ENCODE data around the gene MANSC1. TPM values are rescaled to one million over a fixed set of nuclear protein-coding genes. Genes with fewer than 3 reads are reported as not detected.

Gene MANSC1
- total and polyA plus RNA-seq, 7 donors, result 5.8 to 21.4 (median 11.6) TPM

DNA sequence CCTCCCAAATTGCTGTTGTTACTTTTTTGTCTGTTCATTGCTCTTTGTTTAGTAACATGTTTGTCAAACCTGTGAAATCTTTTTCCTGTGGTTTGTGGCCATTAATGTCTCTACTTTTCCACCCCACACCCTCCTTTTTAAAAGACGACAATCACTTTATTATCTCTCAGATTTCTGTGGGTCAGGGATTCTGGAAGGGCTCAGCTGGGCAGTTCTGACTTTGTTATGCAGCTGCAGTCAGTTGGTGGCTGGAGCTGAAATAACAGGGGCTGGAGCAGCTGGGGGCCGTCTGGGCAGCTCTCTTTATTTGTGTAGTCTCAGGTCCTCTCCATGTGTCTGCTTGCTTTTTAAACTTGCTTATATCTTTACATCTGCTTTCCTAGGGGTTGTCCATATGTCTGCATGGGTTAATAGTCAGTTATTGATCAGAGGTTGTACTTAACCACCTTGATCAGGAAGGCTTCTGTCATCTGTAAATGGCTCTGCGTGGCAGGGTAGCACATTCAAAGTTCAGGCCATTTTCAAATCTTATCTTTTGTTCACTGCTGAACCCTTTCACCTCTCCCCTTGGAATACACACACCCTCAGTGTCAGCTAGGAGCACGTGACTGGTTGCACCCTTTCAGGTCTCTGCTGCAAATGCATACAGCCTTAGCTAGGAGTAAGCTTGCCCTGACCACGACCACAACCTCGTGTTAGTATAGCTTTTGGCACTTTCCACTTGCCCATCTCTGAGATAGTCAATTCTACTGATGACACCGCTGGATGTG lies 34.7 kb upstream of the MANSC1 start:
- peaks cover 0 to 5% (median 4%) of the 10 kb centered on the region in 4 donors for H3K4me1 ChIP-seq
- no peaks in the 10 kb centered on the region for H3K27me3 ChIP-seq
- no peak overlapping the region for H3K27ac ChIP-seq
- 30 to 57% methylated on average over 7 of the region's 7 CpGs for WGBS, 2 donors
- no peak for TF ChIP-seq POLR2A (IDR thresholded peaks at IDR 0.05)
- intact Hi-C loops (cut with DNase I), result no loop called here
- no peak for DNase-seq
- no peak overlapping the region for H3K4me3 ChIP-seq
- no peaks in the 10 kb centered on the region for H3K36me3 ChIP-seq
- H3K9me3 ChIP-seq, result no peaks in the 10 kb centered on the region

DNA sequence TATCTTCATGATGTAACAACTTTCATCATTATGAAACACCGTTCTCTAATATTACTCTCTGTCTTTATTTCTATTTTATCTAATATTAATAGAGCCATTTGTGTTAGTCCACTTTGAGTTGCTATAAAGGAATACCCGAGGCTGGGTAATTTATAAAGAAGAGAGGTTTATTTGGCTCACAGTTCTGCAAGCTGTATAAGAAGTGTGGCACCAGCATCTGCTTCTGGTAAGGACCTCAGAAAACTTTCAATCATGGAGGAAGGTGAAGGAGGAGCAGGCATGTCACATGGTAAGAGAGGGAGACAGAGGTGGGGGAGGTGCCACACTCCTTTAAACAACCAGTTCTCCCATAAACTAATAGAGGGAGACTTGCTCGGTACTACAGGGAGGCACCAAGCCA lies 31.9 kb upstream of the MANSC1 start:
- DNase-seq, result no peak
- H3K4me1 ChIP-seq, result no peaks in the 10 kb centered on the region
- H3K27me3 ChIP-seq, result no peaks in the 10 kb centered on the region
- H3K9me3 ChIP-seq, result no peaks in the 10 kb centered on the region
- no peaks in the 10 kb centered on the region for H3K36me3 ChIP-seq
- H3K27ac ChIP-seq, result no peak overlapping the region
- TF ChIP-seq, protein P1, sequence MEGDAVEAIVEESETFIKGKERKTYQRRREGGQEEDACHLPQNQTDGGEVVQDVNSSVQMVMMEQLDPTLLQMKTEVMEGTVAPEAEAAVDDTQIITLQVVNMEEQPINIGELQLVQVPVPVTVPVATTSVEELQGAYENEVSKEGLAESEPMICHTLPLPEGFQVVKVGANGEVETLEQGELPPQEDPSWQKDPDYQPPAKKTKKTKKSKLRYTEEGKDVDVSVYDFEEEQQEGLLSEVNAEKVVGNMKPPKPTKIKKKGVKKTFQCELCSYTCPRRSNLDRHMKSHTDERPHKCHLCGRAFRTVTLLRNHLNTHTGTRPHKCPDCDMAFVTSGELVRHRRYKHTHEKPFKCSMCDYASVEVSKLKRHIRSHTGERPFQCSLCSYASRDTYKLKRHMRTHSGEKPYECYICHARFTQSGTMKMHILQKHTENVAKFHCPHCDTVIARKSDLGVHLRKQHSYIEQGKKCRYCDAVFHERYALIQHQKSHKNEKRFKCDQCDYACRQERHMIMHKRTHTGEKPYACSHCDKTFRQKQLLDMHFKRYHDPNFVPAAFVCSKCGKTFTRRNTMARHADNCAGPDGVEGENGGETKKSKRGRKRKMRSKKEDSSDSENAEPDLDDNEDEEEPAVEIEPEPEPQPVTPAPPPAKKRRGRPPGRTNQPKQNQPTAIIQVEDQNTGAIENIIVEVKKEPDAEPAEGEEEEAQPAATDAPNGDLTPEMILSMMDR (IDR thresholded peaks at IDR 0.05), result no peak
- TF ChIP-seq EP300 (IDR thresholded peaks at IDR 0.05), result no peak
- no peak for TF ChIP-seq POLR2A (IDR thresholded peaks at IDR 0.05)
- no peak for TF ChIP-seq POLR2AphosphoS5 (IDR thresholded peaks at IDR 0.05)
- intact Hi-C loops (cut with DNase I), result no loop called here
- no peak overlapping the region for H3K4me3 ChIP-seq
- 95 to 96% methylated on average over 3 of the region's 3 CpGs for WGBS, 2 donors

DNA sequence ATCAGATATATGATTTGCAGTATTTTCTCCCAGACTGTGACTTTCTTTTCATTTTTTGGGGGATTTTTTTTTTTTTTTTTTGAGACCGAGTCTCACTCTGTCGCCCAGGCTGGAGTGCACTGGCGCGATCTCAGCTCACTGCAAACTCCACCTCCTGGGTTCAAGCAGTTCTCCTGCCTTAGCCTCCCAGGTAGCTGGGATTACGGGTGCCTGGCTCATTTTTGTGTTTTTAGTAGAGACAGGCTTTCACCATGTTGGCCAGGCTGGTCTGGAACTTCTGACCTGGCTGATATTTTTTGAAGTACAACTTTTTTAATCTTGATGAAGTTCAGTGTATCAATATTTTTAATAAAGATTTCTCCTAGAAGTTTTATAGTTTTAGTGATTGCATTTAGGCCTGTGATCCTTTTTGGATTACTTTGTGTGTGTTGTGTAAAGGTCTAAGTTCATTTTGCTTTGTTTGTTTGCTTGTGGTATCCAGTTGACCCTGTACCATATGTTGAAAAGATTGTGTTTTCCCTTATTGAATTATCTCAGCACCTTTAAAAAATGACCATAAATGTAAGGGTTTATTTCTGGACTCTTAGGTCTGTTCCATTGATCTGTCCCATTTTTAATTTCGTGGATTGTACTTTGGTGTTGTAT lies 31.0 kb upstream of the MANSC1 start:
- Histone ChIP-seq H3K9me3 (no peaks in the 10 kb centered on the region), H3K36me3 (no peaks in the 10 kb centered on the region), H3K27ac (no peak overlapping the region), H3K27me3 (no peaks in the 10 kb centered on the region), H3K4me3 (no peak overlapping the region), H3K4me1 (no peaks in the 10 kb centered on the region)
- 95 to 96% methylated on average over 6 of the region's 6 CpGs for WGBS, 2 donors
- no peak for DNase-seq
- intact Hi-C loops (cut with DNase I), result no loop called here
- TF ChIP-seq POLR2AphosphoS5 (IDR thresholded peaks at IDR 0.05) (no peak), POLR2A (IDR thresholded peaks at IDR 0.05) (no peak), EP300 (IDR thresholded peaks at IDR 0.05) (no peak)
- TF ChIP-seq, protein P1 (IDR thresholded peaks at IDR 0.05), result no peak

DNA sequence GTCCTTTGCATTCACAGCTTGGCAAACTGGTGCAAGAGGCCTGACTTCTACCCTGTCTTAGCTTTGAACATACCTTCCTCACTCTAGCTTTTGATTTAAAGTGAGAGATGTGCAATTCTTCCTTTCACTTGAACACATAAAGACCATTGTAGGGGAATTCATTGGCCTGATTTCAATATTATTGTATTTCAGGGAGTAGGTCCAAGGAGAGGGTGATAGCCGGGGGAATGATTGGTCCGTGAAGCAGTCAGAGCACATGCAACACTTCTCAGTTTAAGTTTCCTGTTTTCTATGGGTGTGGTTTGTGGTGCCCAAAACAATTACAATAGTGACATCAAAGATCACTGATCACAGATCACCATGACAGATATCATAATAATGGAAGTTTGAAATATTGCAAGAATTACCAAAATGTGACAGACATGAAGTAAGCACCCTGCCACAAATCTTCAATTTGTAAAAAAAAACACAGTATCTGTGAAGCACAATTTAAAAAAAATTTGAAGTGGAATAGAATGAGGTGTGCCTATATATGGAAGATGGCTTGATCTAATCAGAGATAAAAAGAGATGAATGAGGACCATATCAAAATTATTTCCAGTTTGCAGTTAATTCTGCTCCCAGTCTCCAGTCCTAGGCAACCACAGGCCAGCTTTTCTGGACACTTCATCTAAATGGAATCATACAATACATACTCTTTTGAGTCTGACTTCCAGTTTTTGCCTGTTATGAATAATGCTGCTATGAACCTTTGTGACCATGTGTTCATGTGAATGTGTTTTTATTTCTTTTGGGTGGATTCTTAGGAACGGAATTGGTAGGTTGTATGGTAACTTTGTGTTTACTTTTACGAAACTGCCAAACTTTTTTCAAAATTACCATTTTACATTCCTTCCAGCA lies 30.0 kb upstream of the MANSC1 start:
- 47 to 50% methylated on average over 4 of the region's 4 CpGs for WGBS, 2 donors
- no peak overlapping the region for H3K27ac ChIP-seq
- H3K9me3 ChIP-seq, result no peaks in the 10 kb centered on the region
- no peak overlapping the region for H3K4me3 ChIP-seq
- TF ChIP-seq, protein P1 (IDR thresholded peaks at IDR 0.05), result no peak
- TF ChIP-seq POLR2A (IDR thresholded peaks at IDR 0.05) (no peak), EP300 (IDR thresholded peaks at IDR 0.05) (no peak), POLR2AphosphoS5 (IDR thresholded peaks at IDR 0.05) (no peak)
- DNase-seq, result no peak
- H3K27me3 ChIP-seq, result no peaks in the 10 kb centered on the region
- intact Hi-C loops (cut with DNase I), result loop anchor here (5.0 kb wide), 1 partner anchor 182 kb away; the partner anchor contains the start of gene DUSP16
- no peaks in the 10 kb centered on the region for H3K36me3 ChIP-seq
- no peaks in the 10 kb centered on the region for H3K4me1 ChIP-seq

DNA sequence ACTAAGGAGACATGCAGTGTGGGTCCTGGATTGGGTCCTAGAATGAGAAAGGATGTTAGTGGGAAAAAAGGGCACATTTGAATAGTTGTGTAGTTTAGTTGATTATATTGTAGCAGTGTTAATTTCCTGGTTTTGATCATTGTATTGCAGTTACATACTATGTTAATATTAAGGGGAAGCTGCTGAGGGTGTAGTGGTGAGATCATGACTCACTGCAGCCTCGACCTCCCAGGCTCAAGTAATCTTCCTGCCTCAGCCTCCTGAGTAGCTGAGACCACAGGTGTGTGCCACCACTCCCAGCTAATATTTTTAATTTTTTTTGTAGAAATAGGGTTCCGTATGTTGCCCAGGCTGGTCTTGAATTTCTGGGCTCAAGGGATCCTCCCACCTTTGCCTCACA lies 28.6 kb upstream of the MANSC1 start:
- no peak for DNase-seq
- intact Hi-C loops (cut with DNase I), result loop anchor here (5.0 kb wide), 1 partner anchor 184 kb away; the partner anchor contains the start of gene DUSP16
- no peak for TF ChIP-seq POLR2A (IDR thresholded peaks at IDR 0.05)
- TF ChIP-seq, protein P1 (IDR thresholded peaks at IDR 0.05), result no peak
- TF ChIP-seq EP300 (IDR thresholded peaks at IDR 0.05), result no peak
- TF ChIP-seq POLR2AphosphoS5 (IDR thresholded peaks at IDR 0.05), result no peak
- Histone ChIP-seq H3K4me1 (no peaks in the 10 kb centered on the region), H3K27ac (no peak overlapping the region), H3K27me3 (no peaks in the 10 kb centered on the region), H3K36me3 (no peaks in the 10 kb centered on the region), H3K9me3 (no peaks in the 10 kb centered on the region), H3K4me3 (no peak overlapping the region)
- WGBS, 2 donors, result 82 to 85% methylated on average over 2 of the region's 2 CpGs

All from sigmoid colon (tissue), 7 donors.